GM12878 (cell line): ENCODE measurements around the gene ZNF329. TPM values are rescaled to one million over a fixed set of nuclear protein-coding genes. Genes with fewer than 3 reads are reported as not detected.

Experiments used
- BCL11A ChIP-seq: IDR thresholded peaks from 2 replicates; pipeline ENCODE4 v1.6.1; 2011; ENCODE audit warnings: low read depth, low read length
- ESRRA ChIP-seq: IDR thresholded peaks from 2 replicates; pipeline ENCODE4 v1.6.1; 2012; ENCODE audit warnings: mild to moderate bottlenecking, low read length, improper control_type of control experiment
- FOXK2 ChIP-seq: fragments of 450-650 bp; IDR thresholded peaks from 2 replicates; pipeline ENCODE4 v1.6.1; 2017; ENCODE audit warnings: mild to moderate bottlenecking, moderate library complexity
- HDAC6 ChIP-seq: fragments of 200-600 bp; sonication (generic); IDR thresholded peaks from one replicate; pipeline ENCODE4 v1.8.0; 2017; ENCODE audit warnings: antibody characterized with exemption; ENCODE audit not compliant: unreplicated experiment
- IRF3 ChIP-seq: fragments of 450-650 bp; IDR thresholded peaks from 2 replicates; pipeline ENCODE4 v1.6.1; 2014; ENCODE audit warnings: mild to moderate bottlenecking
- NFIC ChIP-seq: IDR thresholded peaks from 2 replicates; pipeline ENCODE4 v1.6.1; 2012; ENCODE audit warnings: low read depth, mild to moderate bottlenecking, inconsistent platforms, low read length, moderate library complexity
- NR2C1 ChIP-seq: fragments of 450-650 bp; IDR thresholded peaks from 2 replicates; pipeline ENCODE4 v1.6.1; 2017; ENCODE audit warnings: antibody characterized with exemption, mild to moderate bottlenecking, moderate library complexity
- NR2C2 ChIP-seq: IDR thresholded peaks from 2 replicates; pipeline ENCODE4 v1.6.1; 2011; ENCODE audit warnings: borderline replicate concordance, low read depth; ENCODE audit not compliant: control insufficient read depth, insufficient read length
- STAT3 ChIP-seq: IDR thresholded peaks from 2 replicates; pipeline ENCODE4 v1.6.1; 2011; ENCODE audit warnings: low read depth, low read length, improper control_type of control experiment
- TAF1 ChIP-seq: IDR thresholded peaks from 2 replicates; pipeline ENCODE4 v1.6.1; 2011; ENCODE audit warnings: mild to moderate bottlenecking, low read depth, low read length, borderline replicate concordance
- ZZZ3 ChIP-seq: IDR thresholded peaks from 2 replicates; pipeline ENCODE4 v1.6.1; 2011; ENCODE audit warnings: low read depth; ENCODE audit not compliant: control insufficient read depth, insufficient read length
- polyA plus RNA-seq, 11 experiments: library from polyadenylated mRNA; depleted of rRNA in 4 of 11; unstranded in 6 of 11; stranded (reverse) in 5 of 11; fragments of >200 nt; fragmentation: Nextera tagmentation in 4 of 11; fragmentation: Illumina TruSeq in 1 of 11; extraction: Ambion mirVana in 4 of 11; extraction: Trizol in 1 of 11; gene quantifications; 1 replicate in 1 of 11; 2 replicates in 10 of 11; pipeline versions ENCODE4 v1.2.1 to v1.2.3, GENCODE V29; 2011 to 2016; ENCODE audit warnings: inconsistent platforms in 2 of 11, missing spikeins in 2 of 11, low read depth in 1 of 11
- total RNA-seq, 4 experiments: library from RNA; depleted of rRNA in 3 of 4; stranded (reverse); fragments of >200 nt in 3 of 4; fragmentation: Illumina TruSeq in 1 of 4; extraction: Trizol in 1 of 4; gene quantifications; 2 replicates each; pipeline versions ENCODE4 v1.2.1 to v1.2.3, GENCODE V29; 2013 to 2021
- TF ChIP-seq, protein P1 (sequence below): fragments of 450-650 bp; IDR thresholded peaks from 2 replicates; pipeline ENCODE4 v1.6.1; 2016; ENCODE audit warnings: mild to moderate bottlenecking

The ZNF329 gene
- total and polyA plus RNA-seq, 10 of the 15 experiments (the other 5 are each of a cell fraction or from before 2014, with no cell fraction given), result 0.11 to 4.7 (median 0.56) TPM; not detected in 1

- TF ChIP-seq NFIC (no peak), IRF3 (no peak), ESRRA (no peak), NR2C1 (no peak), TAF1 (no peak), STAT3 (no peak), ZZZ3 (no peak), BCL11A (no peak), NR2C2 (no peak), FOXK2 (no peak), HDAC6 (no peak)
- TF ChIP-seq, protein P1, sequence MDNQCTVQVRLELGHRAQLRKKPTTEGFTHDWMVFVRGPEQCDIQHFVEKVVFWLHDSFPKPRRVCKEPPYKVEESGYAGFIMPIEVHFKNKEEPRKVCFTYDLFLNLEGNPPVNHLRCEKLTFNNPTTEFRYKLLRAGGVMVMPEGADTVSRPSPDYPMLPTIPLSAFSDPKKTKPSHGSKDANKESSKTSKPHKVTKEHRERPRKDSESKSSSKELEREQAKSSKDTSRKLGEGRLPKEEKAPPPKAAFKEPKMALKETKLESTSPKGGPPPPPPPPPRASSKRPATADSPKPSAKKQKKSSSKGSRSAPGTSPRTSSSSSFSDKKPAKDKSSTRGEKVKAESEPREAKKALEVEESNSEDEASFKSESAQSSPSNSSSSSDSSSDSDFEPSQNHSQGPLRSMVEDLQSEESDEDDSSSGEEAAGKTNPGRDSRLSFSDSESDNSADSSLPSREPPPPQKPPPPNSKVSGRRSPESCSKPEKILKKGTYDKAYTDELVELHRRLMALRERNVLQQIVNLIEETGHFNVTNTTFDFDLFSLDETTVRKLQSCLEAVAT, result no peak
These were observed 31.4 kb downstream of the ZNF329 start (continued) for GRCh38 chr19:58118979-58119733.
